ENCODE data around the gene TMEM200C.

DNA sequence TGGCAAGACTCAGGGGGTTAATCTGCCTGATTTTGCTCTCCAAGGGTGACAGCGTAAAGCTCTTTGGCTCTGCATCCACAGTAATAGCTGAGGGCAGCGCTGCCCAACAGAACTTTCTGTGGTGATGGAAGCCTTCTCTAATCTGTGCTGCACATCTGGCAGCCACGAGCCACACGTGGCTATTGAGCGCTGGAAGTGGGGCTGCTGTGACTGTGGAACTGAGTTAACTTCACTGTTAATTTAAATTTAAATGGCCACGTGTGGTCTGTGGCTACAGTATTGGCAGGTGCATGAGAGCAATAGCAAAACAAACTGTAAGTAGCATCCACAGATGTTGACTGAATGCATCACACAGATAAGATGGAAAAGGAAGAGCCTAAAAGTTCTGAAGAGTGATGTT, 47.3 kb upstream of the TMEM200C start:
- TF ChIP-seq CTCF (IDR thresholded peaks at IDR 0.05) (no peak), POLR2A (IDR thresholded peaks at IDR 0.05) (no peak)

Measured in Peyer's patch (tissue), 4 donors.